Fibroblast of villous mesenchyme (primary cell): ENCODE data around the gene BMAL2. TPM values are rescaled to one million over a fixed set of nuclear protein-coding genes. Genes with fewer than 3 reads are reported as not detected.

Experiments used
- DNase-seq: peaks from one replicate; pipeline ENCODE4 v3.0.0-alpha.2; 2010; ENCODE audit warnings: low read depth
- H3K4me3 ChIP-seq: 2 replicates; pipeline ENCODE4 v1.5.1; 2011; ENCODE audit warnings: low read depth, mild to moderate bottlenecking, low read length
- CTCF ChIP-seq: IDR thresholded peaks from 2 replicates; pipeline ENCODE4 v1.5.1; 2012; ENCODE audit warnings: low read depth, mild to moderate bottlenecking, low read length; ENCODE audit not compliant: insufficient read depth
- total RNA-seq: library from RNA; depleted of rRNA; stranded (reverse); fragments of >200 nt; gene quantifications from 2 replicates; pipeline ENCODE4 v1.2.3, GENCODE V29; 2012

The BMAL2 gene
- total RNA-seq, 1 donor, result 21.6 TPM

- TF ChIP-seq CTCF, result no peak
- DNase-seq, result no peak
- H3K4me3 ChIP-seq, result no peak overlapping the region
Measured at GRCh38 chr12:27292718-27293117, 39.9 kb upstream of the BMAL2 start.

GRCh38 chr12:27293463-27293862 is 39.2 kb upstream of the BMAL2 start:
- DNase-seq, result no peak
- no peak overlapping the region for H3K4me3 ChIP-seq
- TF ChIP-seq CTCF, result no peak

GRCh38 chr12:27296674-27297073 is 36.0 kb upstream of the BMAL2 start:
- H3K4me3 ChIP-seq, result no peak overlapping the region
- DNase-seq, result no peak
- TF ChIP-seq CTCF, result no peak

- DNase-seq, result no peak
- no peak overlapping the region for H3K4me3 ChIP-seq
- TF ChIP-seq CTCF, result no peak
Measured at GRCh38 chr12:27297566-27297965, 35.1 kb upstream of the BMAL2 start.

GRCh38 chr12:27299102-27299501 is 33.5 kb upstream of the BMAL2 start:
- TF ChIP-seq CTCF, result no peak
- no peak overlapping the region for H3K4me3 ChIP-seq
- DNase-seq, result no peak

- no peak for DNase-seq
- no peak overlapping the region for H3K4me3 ChIP-seq
- TF ChIP-seq CTCF, result no peak
Measured at GRCh38 chr12:27300226-27300625, 32.4 kb upstream of the BMAL2 start.

- TF ChIP-seq CTCF, result no peak
- peak; percentile 63 for DNase-seq
- H3K4me3 ChIP-seq, result no peak overlapping the region
Measured at GRCh38 chr12:27303139-27304111, 29.2 kb upstream of the BMAL2 start.
